Measurements from ENCODE around the gene SIRPA. TPM values are rescaled to one million over a fixed set of nuclear protein-coding genes. Genes with fewer than 3 reads are reported as not detected.

The SIRPA gene
- total and polyA plus RNA-seq, 2 of the 4 experiments (the other 2 are of a cell fraction), result 9.9 to 40.2 TPM

DNA sequence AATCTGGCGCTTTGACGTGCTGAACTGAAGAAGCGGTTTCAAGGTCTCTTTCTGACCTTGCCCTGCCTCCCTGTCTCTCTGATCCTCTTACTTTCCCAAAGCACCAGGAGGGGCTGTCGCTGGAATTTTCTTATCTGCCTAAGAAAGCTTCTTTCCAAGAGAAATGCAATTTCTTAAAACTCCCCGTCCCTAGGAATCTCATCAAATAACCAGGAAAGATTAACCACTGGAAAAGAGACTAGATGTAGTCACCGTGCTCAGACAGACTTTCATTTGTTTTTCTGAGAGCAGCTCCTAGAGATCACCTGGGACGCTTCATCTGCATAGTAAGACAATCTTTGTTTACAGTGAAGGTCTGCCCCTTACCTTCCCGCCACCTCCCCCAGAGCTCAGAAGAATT is 60.0 kb downstream of the SIRPA start:
- H4K20me1 ChIP-seq (ENCODE audit: insufficient read depth, low read length), result no peaks in the 10 kb centered on the region
- H3K36me3 ChIP-seq (ENCODE audit: control insufficient read depth, insufficient read depth, low read length), result no peaks in the 10 kb centered on the region
- no peak overlapping the region for H3K18ac ChIP-seq (ENCODE audit: low read depth, low read length)
- H3K9me1 ChIP-seq (ENCODE audit: insufficient read depth, low read length), result no peaks in the 10 kb centered on the region
- no peak overlapping the region for H2AK9ac ChIP-seq (replicated peaks; ENCODE audit: low read depth, low read length, poor library complexity)
- H3K4me3 ChIP-seq (ENCODE audit: insufficient read depth, low read depth, low read length), result no peak overlapping the region
- WGBS, 2 experiments (ENCODE audit: extremely low coverage in 2 of 2, insufficient read length in 1 of 2), result 8% methylated on average over 2 of the region's 8 CpGs; no CpG with 5 or more reads in 1 of the 2 experiments
- no peak overlapping the region for H4K5ac ChIP-seq (ENCODE audit: low read depth, low read length)
- no peak overlapping the region for H3K56ac ChIP-seq (ENCODE audit: extremely low read depth, insufficient read depth, low read length)
- H3K4me1 ChIP-seq (ENCODE audit: control insufficient read depth, insufficient read depth, low read length), result no peaks in the 10 kb centered on the region
- no peaks in the 10 kb centered on the region for H3K9me3 ChIP-seq (ENCODE audit: control insufficient read depth, insufficient read depth, low read length)
- no peak for ATAC-seq (ENCODE audit: low read depth)
- POLR2A ChIA-PET (ENCODE audit: unreplicated experiment), result no interaction called here
- DNase-seq, result no peak
- no peak overlapping the region for H3K23ac ChIP-seq (ENCODE audit: low read depth, low read length)
- BruUV-seq (replicated peaks), result no TSS peak
- H3K27ac ChIP-seq (ENCODE audit: insufficient read depth, low read length), result no peak overlapping the region
- H3K9ac ChIP-seq (ENCODE audit: low read depth, low read length), result no peak overlapping the region
- no peaks in the 10 kb centered on the region for H3K79me1 ChIP-seq (ENCODE audit: low read depth in 1 of 2, low read length in 2 of 2)
- no peak overlapping the region for H2BK5ac ChIP-seq (ENCODE audit: low read depth, low read length, poor library complexity, severe bottlenecking)
- H2AK5ac ChIP-seq (ENCODE audit: low read depth, low read length), result no peak overlapping the region
- intact Hi-C loops (cut with micrococcal nuclease), result no loop called here
- in situ Hi-C loops (cut with MboI; ENCODE audit: low sequenced_read_pairs), result no loop called here
- H3K4ac ChIP-seq (ENCODE audit: low read depth, low read length), result no peak overlapping the region
- H2BK20ac ChIP-seq (ENCODE audit: low read depth, low read length), result no peak overlapping the region
- H2AFZ ChIP-seq (replicated peaks; ENCODE audit: low read length, poor library complexity), result no peak overlapping the region
- H2BK120ac ChIP-seq (ENCODE audit: low read depth, low read length), result no peak overlapping the region
- dilution Hi-C loops (cut with HindIII; ENCODE audit: low sequenced_read_pairs, unreplicated experiment), result no loop called here
- no peak overlapping the region for H3K14ac ChIP-seq (replicated peaks; ENCODE audit: low read depth, low read length)
- H4K91ac ChIP-seq (ENCODE audit: insufficient read depth, low read depth, low read length), result no peak overlapping the region
- no peak overlapping the region for H2BK15ac ChIP-seq (ENCODE audit: low read depth, low read length)
- TF ChIP-seq CHD1 (IDR thresholded peaks at IDR 0.05; ENCODE audit: low read depth, low read length) (no peak), RAD21 (IDR thresholded peaks at IDR 0.05; ENCODE audit: low read length) (no peak), CEBPB (IDR thresholded peaks at IDR 0.05; ENCODE audit: low read depth, low read length) (no peak), MAFK (IDR thresholded peaks at IDR 0.05; ENCODE audit: low read depth, low read length) (no peak), RCOR1 (IDR thresholded peaks at IDR 0.05; ENCODE audit: insufficient replicate concordance, low read length) (no peak), POLR2A (IDR thresholded peaks at IDR 0.05; ENCODE audit: low read depth, low read length) (no peak), SMC3 (IDR thresholded peaks at IDR 0.05; ENCODE audit: low read depth, low read length) (no peak), MAZ (IDR thresholded peaks at IDR 0.05; ENCODE audit: borderline replicate concordance, low read depth, low read length) (no peak), RFX5 (IDR thresholded peaks at IDR 0.05; ENCODE audit: low read depth, low read length) (no peak), BHLHE40 (IDR thresholded peaks at IDR 0.05; ENCODE audit: low read depth, low read length) (no peak), FOS (IDR thresholded peaks at IDR 0.05; ENCODE audit: low read depth, low read length) (no peak), MXI1 (IDR thresholded peaks at IDR 0.05; ENCODE audit: borderline replicate concordance, low read depth, low read length) (no peak), NFE2L2 (IDR thresholded peaks at IDR 0.05; ENCODE audit: low read depth, low read length) (no peak), CTCF (conservative IDR thresholded peaks at IDR 0.05; ENCODE audit: low read depth, low read length) (no peak)
- TF ChIP-seq, protein P1, sequence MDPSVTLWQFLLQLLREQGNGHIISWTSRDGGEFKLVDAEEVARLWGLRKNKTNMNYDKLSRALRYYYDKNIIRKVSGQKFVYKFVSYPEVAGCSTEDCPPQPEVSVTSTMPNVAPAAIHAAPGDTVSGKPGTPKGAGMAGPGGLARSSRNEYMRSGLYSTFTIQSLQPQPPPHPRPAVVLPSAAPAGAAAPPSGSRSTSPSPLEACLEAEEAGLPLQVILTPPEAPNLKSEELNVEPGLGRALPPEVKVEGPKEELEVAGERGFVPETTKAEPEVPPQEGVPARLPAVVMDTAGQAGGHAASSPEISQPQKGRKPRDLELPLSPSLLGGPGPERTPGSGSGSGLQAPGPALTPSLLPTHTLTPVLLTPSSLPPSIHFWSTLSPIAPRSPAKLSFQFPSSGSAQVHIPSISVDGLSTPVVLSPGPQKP (IDR thresholded peaks at IDR 0.05; ENCODE audit: borderline replicate concordance, low read depth, low read length), result no peak
- TF ChIP-seq, protein P2, sequence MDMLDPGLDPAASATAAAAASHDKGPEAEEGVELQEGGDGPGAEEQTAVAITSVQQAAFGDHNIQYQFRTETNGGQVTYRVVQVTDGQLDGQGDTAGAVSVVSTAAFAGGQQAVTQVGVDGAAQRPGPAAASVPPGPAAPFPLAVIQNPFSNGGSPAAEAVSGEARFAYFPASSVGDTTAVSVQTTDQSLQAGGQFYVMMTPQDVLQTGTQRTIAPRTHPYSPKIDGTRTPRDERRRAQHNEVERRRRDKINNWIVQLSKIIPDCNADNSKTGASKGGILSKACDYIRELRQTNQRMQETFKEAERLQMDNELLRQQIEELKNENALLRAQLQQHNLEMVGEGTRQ (IDR thresholded peaks at IDR 0.05; ENCODE audit: low read depth, low read length), result no peak
- H3K4me2 ChIP-seq (ENCODE audit: low read depth, low read length), result no peak overlapping the region
- peaks cover 41% of the 10 kb centered on the region for H3K27me3 ChIP-seq (ENCODE audit: control insufficient read depth, insufficient read depth, low read length)
- CTCF ChIA-PET, result no interaction called here
- H4K8ac ChIP-seq (ENCODE audit: low read depth in 2 of 2, low read length in 2 of 2), result no peak overlapping the region
